Measurements from ENCODE around the gene EDNRB. TPM values are rescaled to one million over a fixed set of nuclear protein-coding genes. Genes with fewer than 3 reads are reported as not detected.

The EDNRB gene
- 0.17 and 9.6 TPM in 2 replicates for total RNA-seq

DNA sequence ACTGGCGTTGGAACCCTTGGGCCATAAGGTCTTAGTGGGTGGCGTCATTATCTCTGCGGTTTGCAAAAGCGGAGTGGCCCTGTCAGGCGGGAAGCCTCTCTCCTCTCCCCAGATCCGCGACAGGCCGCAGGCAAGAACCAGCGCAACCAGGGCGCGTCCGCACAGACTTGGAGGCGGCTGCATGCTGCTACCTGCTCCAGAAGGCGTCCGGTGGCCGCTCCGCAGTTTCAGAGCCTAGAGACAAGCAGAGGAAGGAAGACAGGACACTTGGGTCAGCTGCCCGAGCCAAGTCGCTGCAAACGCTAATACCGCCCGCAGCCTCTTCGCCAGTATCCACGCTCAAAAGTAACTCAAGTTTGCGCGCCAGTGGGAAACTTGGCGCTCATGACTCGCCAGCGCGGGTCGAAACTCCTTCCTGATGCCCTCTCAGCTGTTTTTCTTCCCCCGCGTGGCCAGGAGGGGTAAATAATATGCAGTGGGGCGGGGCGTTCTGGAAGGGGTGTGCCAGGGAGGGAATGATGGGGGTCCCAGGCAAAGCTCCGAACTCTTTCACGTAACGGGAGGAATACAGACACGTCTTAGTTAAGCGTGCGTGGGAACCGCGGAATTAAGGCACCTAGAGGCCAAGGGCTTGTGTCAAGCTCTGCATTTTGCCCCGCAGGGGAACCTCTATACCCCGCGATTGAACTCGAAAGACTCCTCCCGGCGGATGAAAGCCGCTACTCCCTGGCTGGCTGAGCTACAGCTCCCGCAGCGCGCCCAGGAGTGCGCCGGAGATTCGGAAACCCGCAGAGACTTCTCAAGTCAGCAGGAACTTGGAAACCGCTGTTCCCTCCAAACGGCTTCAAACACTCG lies at the start of gene EDNRB:
Gene EDNRB (minus strand): TSS at position 441 of the 855 bp plus-strand sequence. CDS start 258 bp downstream, at position 183.

Other genes starting within 250 kb of the EDNRB start
- gene SLAIN1, start 221.1 kb downstream of the EDNRB start, total RNA-seq: 0.20 and 3.9 TPM in 2 replicates